ENCODE data around the gene SCEL.

DNA sequence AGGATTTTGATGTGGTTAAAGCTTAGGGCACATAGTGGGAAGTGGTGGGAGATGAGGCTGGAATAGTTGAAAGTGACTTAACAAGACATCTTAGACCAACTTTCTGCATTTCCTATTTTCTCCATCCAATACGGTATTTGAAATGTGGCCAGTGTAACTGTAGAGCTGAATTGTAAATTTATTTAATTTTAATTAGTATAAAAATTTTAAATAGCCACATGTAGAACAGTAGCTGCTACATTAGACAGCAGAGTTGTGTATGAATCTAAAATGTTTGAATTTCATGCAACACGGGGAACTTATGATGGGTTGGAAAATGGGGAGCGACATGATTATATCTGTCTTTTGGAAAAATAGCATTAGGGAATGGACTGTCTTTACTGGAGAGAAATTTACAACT lies 7.1 kb upstream of the SCEL start:
- TF ChIP-seq POLR2A (IDR thresholded peaks at IDR 0.05): no peak
- TF ChIP-seq, protein P1, sequence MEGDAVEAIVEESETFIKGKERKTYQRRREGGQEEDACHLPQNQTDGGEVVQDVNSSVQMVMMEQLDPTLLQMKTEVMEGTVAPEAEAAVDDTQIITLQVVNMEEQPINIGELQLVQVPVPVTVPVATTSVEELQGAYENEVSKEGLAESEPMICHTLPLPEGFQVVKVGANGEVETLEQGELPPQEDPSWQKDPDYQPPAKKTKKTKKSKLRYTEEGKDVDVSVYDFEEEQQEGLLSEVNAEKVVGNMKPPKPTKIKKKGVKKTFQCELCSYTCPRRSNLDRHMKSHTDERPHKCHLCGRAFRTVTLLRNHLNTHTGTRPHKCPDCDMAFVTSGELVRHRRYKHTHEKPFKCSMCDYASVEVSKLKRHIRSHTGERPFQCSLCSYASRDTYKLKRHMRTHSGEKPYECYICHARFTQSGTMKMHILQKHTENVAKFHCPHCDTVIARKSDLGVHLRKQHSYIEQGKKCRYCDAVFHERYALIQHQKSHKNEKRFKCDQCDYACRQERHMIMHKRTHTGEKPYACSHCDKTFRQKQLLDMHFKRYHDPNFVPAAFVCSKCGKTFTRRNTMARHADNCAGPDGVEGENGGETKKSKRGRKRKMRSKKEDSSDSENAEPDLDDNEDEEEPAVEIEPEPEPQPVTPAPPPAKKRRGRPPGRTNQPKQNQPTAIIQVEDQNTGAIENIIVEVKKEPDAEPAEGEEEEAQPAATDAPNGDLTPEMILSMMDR (IDR thresholded peaks at IDR 0.05): no peak

Data from Peyer's patch (tissue), 4 donors.